GM12873 (cell line): ENCODE results near the gene SAMD7.

ENCODE experiments used
- TF ChIP-seq, protein P1 (sequence below): IDR thresholded peaks from 2 replicates; pipeline ENCODE4 v1.5.1; 2012; ENCODE audit warnings: low read depth, mild to moderate bottlenecking, moderate library complexity, low read length, control low read depth; ENCODE audit not compliant: insufficient read depth; ENCODE audit errors: missing control alignments

Gene SAMD7

DNA sequence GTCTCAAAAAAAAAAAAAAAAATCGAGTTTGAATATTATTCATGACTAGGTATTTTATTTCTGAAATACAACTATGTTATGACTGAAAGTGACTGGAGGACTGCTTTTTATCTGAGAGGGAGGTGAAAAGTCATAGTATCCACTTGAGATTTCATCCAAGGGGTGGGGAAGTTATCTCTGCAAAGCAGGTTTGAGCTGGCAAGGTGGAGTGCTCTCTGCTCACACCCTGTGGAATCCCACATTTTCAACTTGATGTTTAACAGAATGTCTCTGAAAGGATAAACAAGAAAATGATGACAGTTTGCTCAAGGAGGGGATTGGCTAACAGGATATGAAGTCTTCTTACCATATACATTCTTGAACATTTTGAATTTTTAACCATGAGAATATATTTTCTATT is 27.9 kb downstream of the SAMD7 start:
- TF ChIP-seq, protein P1, sequence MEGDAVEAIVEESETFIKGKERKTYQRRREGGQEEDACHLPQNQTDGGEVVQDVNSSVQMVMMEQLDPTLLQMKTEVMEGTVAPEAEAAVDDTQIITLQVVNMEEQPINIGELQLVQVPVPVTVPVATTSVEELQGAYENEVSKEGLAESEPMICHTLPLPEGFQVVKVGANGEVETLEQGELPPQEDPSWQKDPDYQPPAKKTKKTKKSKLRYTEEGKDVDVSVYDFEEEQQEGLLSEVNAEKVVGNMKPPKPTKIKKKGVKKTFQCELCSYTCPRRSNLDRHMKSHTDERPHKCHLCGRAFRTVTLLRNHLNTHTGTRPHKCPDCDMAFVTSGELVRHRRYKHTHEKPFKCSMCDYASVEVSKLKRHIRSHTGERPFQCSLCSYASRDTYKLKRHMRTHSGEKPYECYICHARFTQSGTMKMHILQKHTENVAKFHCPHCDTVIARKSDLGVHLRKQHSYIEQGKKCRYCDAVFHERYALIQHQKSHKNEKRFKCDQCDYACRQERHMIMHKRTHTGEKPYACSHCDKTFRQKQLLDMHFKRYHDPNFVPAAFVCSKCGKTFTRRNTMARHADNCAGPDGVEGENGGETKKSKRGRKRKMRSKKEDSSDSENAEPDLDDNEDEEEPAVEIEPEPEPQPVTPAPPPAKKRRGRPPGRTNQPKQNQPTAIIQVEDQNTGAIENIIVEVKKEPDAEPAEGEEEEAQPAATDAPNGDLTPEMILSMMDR, result no peak

DNA sequence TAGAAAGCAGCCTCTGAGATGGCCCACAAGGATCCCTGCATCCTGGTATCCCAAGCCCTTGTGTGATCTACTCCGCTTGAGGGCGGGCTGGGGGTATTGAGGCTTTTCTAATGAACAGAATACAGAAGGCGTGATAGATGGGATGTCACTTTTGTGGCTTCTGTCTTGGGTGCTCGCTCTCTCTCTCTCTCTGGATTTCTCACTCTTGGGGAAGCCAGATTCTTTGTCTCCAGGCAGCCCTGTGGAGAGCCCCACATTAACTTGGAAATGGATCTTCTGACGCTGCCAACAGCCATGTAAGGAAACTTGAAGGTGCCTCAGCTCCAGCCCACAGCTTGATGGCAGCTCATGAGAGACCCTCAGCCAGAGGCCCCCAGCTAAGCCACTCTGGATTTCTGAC is 28.4 kb downstream of the SAMD7 start:
- TF ChIP-seq, protein P1, result no peak

DNA sequence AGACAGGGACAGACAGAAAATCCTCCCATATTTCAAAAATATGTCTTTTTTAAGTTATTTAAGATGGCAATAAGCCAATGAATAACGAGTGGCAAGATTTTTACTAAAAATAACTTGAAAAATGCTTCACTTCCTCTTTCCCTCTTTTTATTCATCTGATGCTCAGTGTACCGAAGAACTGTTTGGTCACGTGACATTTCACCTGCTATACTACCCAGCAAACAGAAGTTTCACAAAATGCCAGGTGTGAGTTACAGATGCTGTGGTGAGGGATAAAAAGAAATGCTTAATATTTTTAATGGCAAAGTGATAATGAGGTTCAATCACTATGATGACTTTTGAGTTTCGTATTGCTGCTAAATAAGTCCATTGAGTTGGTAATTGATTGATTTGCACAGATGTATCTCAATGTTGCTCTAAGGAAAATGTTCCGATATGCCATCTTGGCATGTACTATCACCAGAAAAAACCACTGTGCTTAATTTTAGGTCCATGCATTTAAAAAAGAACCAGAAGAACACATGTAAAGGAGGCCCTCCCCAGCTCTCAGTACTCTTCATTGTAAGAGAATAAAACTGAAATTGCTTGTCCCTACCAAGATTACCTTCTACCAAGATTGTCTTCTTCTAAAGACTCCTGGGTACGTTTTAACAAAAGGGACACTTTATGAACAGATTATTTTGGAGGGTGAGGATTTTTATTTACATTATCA is 29.3 kb downstream of the SAMD7 start:
- TF ChIP-seq, protein P1, result no peak

DNA sequence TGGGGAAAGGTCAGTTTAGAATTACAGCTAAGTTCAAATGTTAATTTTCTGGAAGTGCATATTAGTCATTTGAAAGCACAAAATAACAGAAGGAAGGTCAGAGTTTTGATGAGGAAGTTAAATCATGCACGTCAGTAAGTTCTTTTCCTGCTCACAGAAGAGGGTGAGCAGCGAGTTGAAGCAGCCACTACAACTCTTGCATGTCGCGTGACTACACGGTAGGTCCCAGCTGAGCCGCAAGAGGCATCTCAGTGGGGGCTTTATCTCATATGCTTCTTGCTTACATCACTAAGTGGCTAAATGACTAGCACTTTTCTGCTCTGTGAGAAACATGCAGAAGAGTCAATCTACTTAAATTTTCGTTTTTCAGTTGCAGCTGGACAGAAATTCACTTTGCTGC is 33.9 kb downstream of the SAMD7 start:
- TF ChIP-seq, protein P1, result peak; percentile 14

DNA sequence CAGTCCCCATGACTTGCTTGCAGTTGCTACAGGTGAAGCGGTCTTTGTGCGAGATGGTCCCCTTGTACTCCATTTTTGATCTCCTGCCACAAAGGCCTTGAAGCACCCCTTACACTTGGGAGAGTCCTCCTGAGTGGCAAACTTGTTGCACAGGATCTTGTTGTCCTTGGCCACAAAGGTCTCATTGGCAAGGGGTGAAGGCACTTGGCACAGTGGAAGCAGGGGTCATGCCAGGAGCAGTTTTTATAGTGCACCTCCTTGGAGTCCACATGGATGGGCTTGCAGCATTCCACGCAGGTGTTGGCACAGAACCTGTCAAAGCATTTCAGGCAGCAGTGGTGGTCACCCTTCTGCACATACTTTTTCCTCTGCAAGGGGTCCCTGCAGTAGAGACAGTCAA is 35.0 kb downstream of the SAMD7 start:
- TF ChIP-seq, protein P1, result no peak

DNA sequence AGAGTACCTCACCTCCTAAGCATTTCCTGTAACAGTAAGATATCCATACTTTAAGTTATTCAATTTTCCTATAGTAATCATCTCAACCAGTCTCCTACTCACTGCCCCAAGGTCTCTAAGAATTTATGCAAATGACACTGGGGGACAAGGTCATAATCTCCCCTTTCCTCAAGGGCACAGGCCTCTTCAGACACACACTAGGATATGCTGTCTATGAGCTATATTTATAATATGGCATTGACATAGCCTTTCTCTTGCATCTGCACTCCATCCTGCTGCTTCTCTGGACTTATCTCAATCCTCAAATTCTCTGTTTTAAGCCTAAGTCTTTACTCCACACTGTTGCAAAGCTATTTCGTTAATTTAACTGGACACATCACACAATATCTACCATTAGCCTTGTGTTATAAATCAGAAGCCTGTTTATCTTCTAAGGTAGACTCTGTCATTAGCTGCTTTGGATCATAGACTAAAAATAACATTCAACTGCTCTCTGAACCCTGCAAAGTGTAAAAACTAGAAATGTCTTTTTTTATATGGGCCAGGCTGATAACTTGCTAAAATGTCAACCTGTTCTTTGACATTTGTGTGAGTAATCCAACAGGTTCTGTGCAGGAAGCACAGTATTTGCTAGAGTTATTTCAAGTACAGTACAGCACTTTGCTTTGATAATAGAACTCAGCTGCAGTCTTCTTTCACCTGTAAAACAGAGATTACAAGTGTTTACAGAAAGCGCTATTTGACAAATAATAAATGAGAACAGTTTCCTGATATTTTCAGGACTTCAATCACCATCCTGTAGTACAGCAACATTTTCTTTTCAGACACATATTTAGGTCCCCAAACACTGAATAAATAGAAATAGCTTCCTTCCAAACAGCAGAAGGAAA is 37.4 kb downstream of the SAMD7 start:
- TF ChIP-seq, protein P1, result no peak

DNA sequence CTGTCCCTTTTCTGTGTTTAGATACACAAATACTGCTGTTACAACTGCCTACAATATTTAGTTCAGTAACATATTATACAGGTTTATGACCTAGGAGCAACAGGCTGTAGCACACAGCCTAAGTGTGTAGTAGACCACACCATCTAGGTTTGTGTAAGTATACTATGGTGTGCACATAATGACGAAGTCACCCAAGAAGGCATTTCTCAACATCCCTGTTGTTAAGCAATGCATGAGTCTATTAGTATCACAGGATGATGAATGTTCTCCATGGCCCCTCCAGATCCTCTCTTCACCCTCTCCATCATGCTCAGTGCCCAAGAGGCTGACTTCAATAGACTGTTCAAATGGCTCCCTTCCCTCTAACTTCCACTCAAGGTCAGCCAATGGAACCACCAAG is 40.7 kb downstream of the SAMD7 start:
- TF ChIP-seq, protein P1, result no peak
